ENCODE data around the gene NAMPT. TPM values are rescaled to one million over a fixed set of nuclear protein-coding genes. Genes with fewer than 3 reads are reported as not detected.
"Not testable (repeated sequence)": the region's sequence is repeated elsewhere in the genome, so short reads cannot be mapped to it uniquely, and the experiment has no call there.

Gene NAMPT
- total RNA-seq, 1 experiment from 2014 or later, result 80.8 TPM

GRCh38 chr7:106216517-106216922 lies 68.3 kb downstream of the NAMPT start:
- peaks cover 6% of the 10 kb centered on the region; the same call in 1 of the 2 replicates for H3K9me3 ChIP-seq (ENCODE audit: control insufficient read depth, insufficient read depth, low read depth, low read length)
- H3K27ac ChIP-seq (ENCODE audit: low read length), result peak overlapping the region; percentile 79
- ChIA-PET CTCF (interaction anchor here (1.1 to 1.3 kb wide), 2 partner anchors 20 to 40 kb away, joined by 3 to 5 read pairs; no protein-coding TSS in a partner anchor), POLR2A (interaction anchor here (0.5 to 1.1 kb wide), 5 partner anchors 12 to 245 kb away, joined by 3 to 11 read pairs (median 4); no protein-coding TSS in a partner anchor)
- peak; percentile 95 for ATAC-seq
- H3K36me3 ChIP-seq (ENCODE audit: control insufficient read depth, insufficient read depth, low read length), result no peaks in the 10 kb centered on the region
- no TSS peak for BruUV-seq (replicated peaks)
- TF ChIP-seq SIN3A (IDR thresholded peaks at IDR 0.05; ENCODE audit: borderline replicate concordance, insufficient read depth, low read depth, low read length), result no peak
- TF ChIP-seq POLR2AphosphoS5 (IDR thresholded peaks at IDR 0.05; ENCODE audit: low read depth, low read length), result peak; percentile 29; the same call in 1 of the 2 replicates
- H3K4me1 ChIP-seq (ENCODE audit: control insufficient read depth, insufficient read depth, low read length), result peaks cover 16% of the 10 kb centered on the region
- in situ Hi-C loops (cut with HindIII; ENCODE audit: low pct_unique_long_range_greater_than_20kb, low sequenced_read_pairs), result no loop called here
- H3K4me3 ChIP-seq (ENCODE audit: low read depth in 2 of 2, low read length in 2 of 2), result peak overlapping the region in 1 of 2 experiments; percentile 43; a peak in 3 of 4 replicates
- DNase-seq (ENCODE audit: low read depth, low spot score), result peak; percentile 98
- H3K27me3 ChIP-seq (ENCODE audit: control insufficient read depth, insufficient read depth, low read length), result no peaks in the 10 kb centered on the region
- intact Hi-C loops (cut with micrococcal nuclease; ENCODE audit: unreplicated experiment), result no loop called here

GRCh38 chr7:106215868-106216516 lies 68.8 kb downstream of the NAMPT start:
- Histone ChIP-seq H3K4me1 (ENCODE audit: control insufficient read depth, insufficient read depth, low read length) (peaks cover 16% of the 10 kb centered on the region), H3K27ac (ENCODE audit: low read length) (peak overlapping the region; percentile 62), H3K4me3 (ENCODE audit: low read depth in 2 of 2, low read length in 2 of 2) (peak overlapping the region in 1 of 2 experiments; percentile 43; a peak in 1 of 4 replicates), H3K27me3 (ENCODE audit: control insufficient read depth, insufficient read depth, low read length) (no peaks in the 10 kb centered on the region), H3K9me3 (ENCODE audit: control insufficient read depth, insufficient read depth, low read depth, low read length) (peaks cover 6% of the 10 kb centered on the region; the same call in 1 of the 2 replicates), H3K36me3 (ENCODE audit: control insufficient read depth, insufficient read depth, low read length) (no peaks in the 10 kb centered on the region)
- CTCF ChIA-PET, result interaction anchor here (1.1 to 1.3 kb wide), 2 partner anchors 19 to 39 kb away, joined by 3 to 5 read pairs; no protein-coding TSS in a partner anchor
- in situ Hi-C loops (cut with HindIII; ENCODE audit: low pct_unique_long_range_greater_than_20kb, low sequenced_read_pairs), result no loop called here
- no peak for DNase-seq (ENCODE audit: low read depth, low spot score)
- BruUV-seq (replicated peaks), result no TSS peak
- ATAC-seq, result peak; percentile 14
- intact Hi-C loops (cut with micrococcal nuclease; ENCODE audit: unreplicated experiment), result no loop called here
- POLR2A ChIA-PET, result interaction anchor here (0.6 to 1.1 kb wide), 2 partner anchors 36 to 165 kb away, joined by 3 to 4 read pairs; no protein-coding TSS in a partner anchor
- no peak for TF ChIP-seq REST (IDR thresholded peaks at IDR 0.05; ENCODE audit: insufficient read depth in 1 of 2, low read depth in 2 of 2, low read length in 1 of 2)
- TF ChIP-seq POLR2AphosphoS5 (IDR thresholded peaks at IDR 0.05; ENCODE audit: low read depth, low read length), result no peak
- TF ChIP-seq TCF7L2 (IDR thresholded peaks at IDR 0.05; ENCODE audit: low read depth, low read length), result no peak
- no peak for TF ChIP-seq CTCF (IDR thresholded peaks at IDR 0.05)
- TF ChIP-seq SIN3A (IDR thresholded peaks at IDR 0.05; ENCODE audit: borderline replicate concordance, insufficient read depth, low read depth, low read length), result no peak

GRCh38 chr7:106208944-106209343 lies 75.8 kb downstream of the NAMPT start:
- H3K27ac ChIP-seq (ENCODE audit: low read length); H3K36me3 ChIP-seq (ENCODE audit: control insufficient read depth, insufficient read depth, low read length); CTCF ChIA-PET; BruUV-seq (replicated peaks); POLR2A ChIA-PET; H3K9me3 ChIP-seq (ENCODE audit: control insufficient read depth, insufficient read depth, low read depth, low read length); ATAC-seq; H3K4me3 ChIP-seq (ENCODE audit: low read depth in 2 of 2, low read length in 2 of 2); in situ Hi-C loops (cut with HindIII; ENCODE audit: low pct_unique_long_range_greater_than_20kb, low sequenced_read_pairs); DNase-seq (ENCODE audit: low read depth, low spot score); H3K27me3 ChIP-seq (ENCODE audit: control insufficient read depth, insufficient read depth, low read length); intact Hi-C loops (cut with micrococcal nuclease; ENCODE audit: unreplicated experiment); H3K4me1 ChIP-seq (ENCODE audit: control insufficient read depth, insufficient read depth, low read length): not testable (repeated sequence)
